Amygdala (tissue), 56 donors: ENCODE data around the gene COL4A2.

Experiments used
- DNase-seq, 56 donors: peaks; one replicate each; lab custom pipeline; 2025; lab: John Stamatoyannopoulos, UW

COL4A2 gene

DNA sequence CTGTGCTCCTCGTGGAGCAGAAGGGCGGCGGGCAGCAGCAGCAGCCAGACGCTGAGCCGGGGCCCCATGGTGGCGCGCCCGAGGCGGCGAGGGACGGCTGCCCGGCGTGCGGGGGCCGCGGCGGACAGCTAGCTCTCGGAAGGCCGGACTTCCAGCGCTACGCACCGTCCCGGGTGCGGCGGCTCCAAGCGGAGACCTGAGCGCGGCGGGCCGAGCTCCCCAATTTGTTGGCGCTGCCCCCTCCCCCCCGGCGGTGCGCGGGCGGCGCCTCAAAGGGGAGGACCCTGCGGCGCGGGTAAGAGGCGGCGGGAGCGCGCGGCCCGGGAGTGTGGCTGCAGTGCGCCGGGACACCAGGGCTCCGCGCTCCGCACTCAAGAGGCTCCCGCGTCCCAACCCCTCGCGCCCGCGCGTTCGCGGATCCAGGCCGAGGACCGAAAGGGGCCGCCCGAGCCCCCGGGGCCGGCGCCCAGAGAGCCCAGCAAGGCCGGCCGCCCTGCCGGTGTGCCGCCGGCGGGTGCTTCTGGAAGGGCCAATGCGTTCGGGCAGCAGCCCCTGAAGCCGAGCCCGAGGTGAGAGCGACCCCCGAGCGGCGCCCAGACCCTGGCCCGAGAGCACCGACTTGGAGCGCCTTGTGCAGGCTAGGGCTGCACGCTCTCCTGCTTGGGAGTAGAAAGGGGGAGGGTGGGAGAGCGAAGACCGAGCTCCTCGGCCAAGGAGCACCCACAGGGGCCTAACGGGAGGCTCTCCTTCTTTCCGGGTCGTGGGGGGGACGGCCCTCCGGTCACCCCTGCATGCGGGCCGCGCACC, at the start of gene COL4A2, which contains the start of gene COL4A1:
COL4A2 (plus strand) TSS at position 325 of the 807 bp plus-strand sequence. CDS start 620 bp downstream, outside the sequence.
COL4A1 (minus strand) TSS at position 198 of the 807 bp plus-strand sequence; CDS start at position 68, 130 bp downstream.
- peak in 13 of 56 donors; percentile 15 to 61 (median 27) for DNase-seq

DNA sequence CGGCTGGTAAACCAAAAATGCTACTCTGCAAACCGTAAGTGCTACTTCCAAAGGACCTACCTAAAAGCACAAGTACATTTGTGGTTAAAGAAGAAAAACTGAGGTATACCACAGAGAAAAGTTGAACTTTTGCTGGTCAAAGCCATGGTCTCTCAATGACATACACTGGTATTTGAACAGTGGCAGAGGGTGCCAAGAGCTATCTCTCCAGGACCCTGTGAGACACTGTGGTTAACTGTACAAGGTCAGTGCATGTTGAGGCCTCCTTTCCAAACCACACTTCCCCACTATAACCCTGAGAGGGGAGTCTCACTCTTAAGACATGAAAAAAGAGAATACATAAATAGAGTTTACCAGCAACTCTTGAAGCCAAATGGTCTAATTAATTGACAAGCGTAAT, 49.7 kb upstream of the COL4A2 start:
- no peak for DNase-seq

DNA sequence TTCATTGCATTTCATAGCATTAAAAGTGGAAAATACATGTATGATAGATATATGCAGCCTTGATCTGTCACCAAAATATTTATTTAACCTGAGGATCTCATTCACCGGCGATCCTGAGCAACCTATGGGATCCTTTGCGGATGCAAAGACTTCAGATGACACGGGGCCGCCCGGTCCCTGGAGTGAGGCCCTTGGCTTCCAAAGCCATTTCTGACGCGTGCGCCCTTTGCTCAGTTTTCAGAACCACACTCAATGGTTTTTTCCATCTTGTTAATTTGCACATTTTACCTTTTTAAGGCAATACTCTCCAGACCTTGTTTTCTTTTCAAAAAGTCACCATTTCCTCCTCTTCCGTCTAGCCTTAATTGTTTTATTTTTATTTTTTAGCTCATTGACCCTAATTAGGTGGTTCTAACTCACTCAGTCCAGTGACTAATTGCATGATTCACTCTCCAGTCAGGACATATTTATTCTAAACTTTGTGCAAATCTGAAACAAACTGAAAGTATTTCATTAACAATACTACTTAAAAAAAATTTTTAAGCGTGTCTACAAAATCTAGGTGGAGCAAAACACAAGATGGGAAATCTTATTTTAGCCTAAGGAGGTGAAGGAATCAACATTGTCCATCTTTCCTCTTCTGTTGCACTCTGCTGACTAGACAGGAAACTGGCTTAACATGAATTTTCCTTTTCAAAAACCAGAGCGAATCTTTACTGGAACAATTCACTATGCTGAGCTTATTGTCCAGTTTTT, 48.0 kb upstream of the COL4A2 start:
- no peak for DNase-seq

GRCh38 chr13:110259651-110260050, 47.4 kb upstream of the COL4A2 start:
- DNase-seq: no peak

- no peak for DNase-seq
Measured at GRCh38 chr13:110261166-110262081, 45.7 kb upstream of the COL4A2 start.

DNA sequence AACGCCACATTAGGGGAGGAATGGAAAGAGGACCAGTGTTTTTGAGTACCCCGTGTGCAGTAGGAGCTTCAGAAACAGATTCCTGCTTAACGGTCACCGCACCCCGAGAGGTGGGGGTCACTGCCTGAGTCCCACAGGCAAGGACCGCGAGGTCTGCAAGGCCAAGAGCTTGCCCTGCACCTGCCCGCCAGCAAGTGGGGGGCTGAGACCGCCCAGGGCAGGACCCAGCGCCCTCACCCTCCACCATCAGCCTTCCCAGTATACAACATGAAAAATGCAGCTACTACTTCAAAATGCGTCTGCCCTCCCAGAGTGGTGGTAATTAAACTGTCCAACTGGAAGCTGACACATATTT, 45.0 kb upstream of the COL4A2 start:
- no peak for DNase-seq

DNA sequence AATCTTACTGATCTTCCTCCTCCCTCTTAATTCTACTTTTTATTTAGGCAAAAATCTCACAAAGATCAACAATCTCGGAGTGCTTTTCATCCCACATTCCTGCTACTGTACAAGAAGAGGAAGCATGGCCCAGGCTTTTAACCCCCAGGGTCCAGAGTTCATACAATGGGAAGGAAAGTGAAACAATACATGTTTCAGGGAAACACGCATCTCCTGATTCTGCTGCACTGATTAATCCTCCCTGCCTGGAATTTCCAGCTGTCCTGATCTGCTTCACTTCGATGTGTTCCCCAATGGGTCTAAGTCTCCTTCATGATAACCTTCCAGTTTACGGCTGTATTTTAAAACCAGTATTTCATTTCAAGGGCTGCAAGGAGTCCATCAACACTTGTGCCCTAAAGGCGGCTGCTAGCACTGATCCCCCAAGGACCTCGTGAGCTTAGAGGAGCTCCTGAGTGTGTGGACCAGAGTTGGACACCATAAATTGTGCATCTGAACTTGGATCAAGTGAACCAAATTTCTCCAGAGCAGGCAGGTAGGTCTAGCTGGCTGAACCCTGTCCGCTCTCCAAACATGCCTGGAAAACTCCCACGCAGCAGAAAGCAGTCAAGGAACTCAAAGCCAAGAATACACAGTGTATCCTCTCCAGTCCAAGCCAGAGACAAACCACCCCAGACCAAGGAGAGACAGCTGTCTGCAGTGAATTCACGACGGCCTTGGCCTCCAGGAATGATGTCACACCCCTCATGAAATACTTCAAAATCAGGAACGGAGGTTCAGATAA, 44.4 kb upstream of the COL4A2 start:
- no peak for DNase-seq

- DNase-seq: no peak
Measured at GRCh38 chr13:110263404-110263803, 43.7 kb upstream of the COL4A2 start.

DNA sequence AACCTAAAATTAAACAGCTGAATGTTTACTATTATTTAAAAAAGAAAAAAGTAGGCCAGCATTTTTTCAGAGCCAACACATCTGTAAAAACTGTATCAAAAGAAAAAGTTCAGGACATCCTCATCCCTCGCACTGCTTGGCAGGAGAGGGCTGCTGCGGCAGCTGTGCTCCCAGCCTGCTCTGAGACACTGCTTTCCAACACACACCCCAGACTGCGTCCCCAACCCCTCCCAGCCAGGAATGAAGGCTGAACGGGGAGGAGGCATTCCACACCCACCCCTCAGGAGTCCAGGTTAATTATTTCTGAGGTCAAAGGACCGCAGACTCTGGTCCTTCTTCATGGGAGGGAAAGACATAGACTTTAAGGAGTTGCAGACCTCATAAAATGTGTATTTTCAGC, 43.2 kb upstream of the COL4A2 start:
- DNase-seq: no peak

GRCh38 chr13:110264685-110265275, 42.3 kb upstream of the COL4A2 start:
- no peak for DNase-seq

DNA sequence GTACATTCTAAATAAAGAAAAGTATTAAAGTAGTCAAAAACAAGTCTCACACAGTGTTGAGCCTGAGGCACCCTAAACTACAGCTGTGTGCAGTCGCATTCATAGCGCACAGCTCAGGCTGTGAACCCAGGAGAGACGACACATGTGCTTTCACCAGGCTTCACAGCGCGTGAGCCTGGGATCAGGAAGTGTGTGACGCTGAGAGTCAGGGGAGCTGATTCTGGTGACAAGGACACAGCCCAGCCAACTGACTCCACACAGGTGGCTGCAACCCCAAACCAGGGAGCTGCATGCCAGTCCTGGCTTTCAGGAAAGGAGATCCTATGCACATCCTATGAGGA, 41.8 kb upstream of the COL4A2 start:
- DNase-seq: no peak

GRCh38 chr13:110265682-110266430, 41.2 kb upstream of the COL4A2 start:
- DNase-seq: peak in 2 of 56 donors; percentile 19 to 57

GRCh38 chr13:110266431-110266809, 40.7 kb upstream of the COL4A2 start:
- DNase-seq: no peak

GRCh38 chr13:110266983-110267382, 40.1 kb upstream of the COL4A2 start:
- no peak for DNase-seq

GRCh38 chr13:110268061-110268460, 39.0 kb upstream of the COL4A2 start:
- no peak for DNase-seq

DNA sequence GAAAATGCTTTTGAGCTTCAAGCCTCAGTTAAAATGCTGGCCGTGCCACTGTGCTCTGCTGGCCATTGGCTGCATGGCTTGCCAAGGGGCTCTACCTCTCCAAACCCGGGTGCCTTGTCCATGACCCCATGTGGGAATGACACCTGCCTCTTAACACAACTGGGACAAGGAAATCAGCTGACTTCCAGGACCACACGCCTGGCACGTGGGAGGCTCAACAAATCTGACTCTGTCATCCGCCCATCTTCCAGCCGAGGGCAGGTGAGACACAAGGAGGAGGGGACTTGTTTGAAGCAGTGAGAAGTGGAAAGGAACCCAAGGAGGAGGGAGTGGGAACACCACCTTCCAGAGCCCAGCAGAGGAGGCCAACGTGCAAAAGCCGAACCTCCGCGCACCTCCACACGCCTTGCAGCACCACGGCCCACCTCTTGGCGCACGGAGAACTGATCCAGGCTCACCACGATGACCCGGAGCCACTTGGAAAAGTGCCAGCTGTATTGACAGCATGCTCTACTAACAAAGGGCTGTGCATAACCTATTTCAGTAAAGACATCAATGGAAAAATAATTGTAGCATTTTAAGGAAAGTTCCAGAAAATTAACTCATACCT, 38.4 kb upstream of the COL4A2 start:
- DNase-seq: peak in 1 of 56 donors; percentile 25

GRCh38 chr13:110269509-110270185, 37.4 kb upstream of the COL4A2 start:
- no peak for DNase-seq

GRCh38 chr13:110270507-110270906, 36.6 kb upstream of the COL4A2 start:
- no peak for DNase-seq
